HG03469 (cell line): Measurements from ENCODE around the gene CORO7.

Experiments used
- ATAC-seq: cut with Tn5 transposase; IDR thresholded peaks from one replicate; pipeline ENCODE4 v1.9.1; 2021; ENCODE audit warnings: mild to moderate bottlenecking, moderate library complexity, moderate number of reproducible peaks; ENCODE audit not compliant: unreplicated experiment

CORO7 gene

DNA sequence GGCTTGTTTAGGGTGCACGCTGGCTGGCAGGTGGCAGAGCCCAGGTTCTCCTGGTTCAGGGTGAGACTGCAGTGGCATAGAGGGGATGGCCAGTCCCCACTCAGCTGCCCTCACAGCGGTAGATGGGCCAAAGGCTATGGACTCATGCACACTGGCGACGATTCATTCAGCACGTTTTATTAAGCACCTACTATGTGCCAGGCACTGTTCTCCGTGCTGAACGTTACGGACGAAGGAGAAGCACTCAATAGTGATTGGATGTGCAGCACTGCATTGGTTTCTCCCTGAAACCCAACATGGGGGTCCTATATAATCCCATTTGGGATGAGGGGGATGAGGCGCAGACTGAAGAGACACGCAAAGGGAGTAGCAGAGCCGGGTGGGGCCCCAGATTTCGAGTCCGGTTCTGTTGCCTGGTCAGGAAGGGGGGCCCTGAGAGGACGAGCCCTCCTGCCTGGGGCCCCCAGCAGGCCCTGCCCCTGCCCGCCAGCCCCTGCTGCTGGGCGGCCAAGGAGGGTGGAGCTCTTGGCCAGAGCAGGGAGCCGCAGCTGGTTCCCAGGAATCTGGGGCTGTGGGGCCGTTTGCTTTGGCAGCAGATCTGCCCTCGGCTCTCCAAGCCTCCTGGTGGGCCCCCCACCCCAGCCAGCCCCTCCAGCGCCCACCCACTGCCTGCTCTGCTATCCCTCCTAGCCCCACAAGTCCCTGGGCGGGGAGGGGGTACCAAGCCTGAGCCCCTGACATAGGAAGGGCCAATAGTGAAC lies 91.7 kb downstream of the CORO7 start:
- no peak for ATAC-seq

DNA sequence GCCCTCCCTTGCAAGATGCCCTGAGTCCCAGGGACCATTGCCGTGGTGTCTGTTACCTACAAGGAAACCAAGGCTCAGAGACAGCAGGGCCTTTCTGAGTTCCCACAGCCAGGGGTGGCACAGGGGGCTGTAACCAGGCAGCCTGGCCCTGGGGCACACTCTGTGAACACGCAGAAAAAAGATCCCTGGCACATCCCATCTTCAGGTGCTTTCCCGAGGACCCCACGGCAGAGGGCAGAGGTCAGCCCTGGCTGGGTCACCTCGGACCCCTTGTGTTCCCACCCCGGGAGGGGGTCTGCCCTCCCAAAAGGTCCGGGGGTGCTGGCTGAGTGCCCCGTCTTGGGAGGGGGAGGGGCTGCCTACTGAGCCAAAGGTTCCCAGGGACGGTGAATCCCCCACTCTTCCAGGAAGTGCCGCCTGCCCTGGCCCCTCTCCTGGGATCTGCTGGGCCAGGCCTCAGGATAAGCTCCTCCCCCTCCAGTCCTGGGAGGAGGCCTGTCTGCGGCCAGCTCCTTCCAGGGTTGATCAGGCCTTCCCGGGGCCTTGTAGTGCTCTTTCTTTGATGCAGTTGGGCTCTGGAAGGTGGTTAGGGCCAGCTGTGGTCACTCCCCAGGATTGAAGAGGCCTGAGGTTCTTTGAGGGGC lies 92.4 kb downstream of the CORO7 start:
- ATAC-seq = no peak

DNA sequence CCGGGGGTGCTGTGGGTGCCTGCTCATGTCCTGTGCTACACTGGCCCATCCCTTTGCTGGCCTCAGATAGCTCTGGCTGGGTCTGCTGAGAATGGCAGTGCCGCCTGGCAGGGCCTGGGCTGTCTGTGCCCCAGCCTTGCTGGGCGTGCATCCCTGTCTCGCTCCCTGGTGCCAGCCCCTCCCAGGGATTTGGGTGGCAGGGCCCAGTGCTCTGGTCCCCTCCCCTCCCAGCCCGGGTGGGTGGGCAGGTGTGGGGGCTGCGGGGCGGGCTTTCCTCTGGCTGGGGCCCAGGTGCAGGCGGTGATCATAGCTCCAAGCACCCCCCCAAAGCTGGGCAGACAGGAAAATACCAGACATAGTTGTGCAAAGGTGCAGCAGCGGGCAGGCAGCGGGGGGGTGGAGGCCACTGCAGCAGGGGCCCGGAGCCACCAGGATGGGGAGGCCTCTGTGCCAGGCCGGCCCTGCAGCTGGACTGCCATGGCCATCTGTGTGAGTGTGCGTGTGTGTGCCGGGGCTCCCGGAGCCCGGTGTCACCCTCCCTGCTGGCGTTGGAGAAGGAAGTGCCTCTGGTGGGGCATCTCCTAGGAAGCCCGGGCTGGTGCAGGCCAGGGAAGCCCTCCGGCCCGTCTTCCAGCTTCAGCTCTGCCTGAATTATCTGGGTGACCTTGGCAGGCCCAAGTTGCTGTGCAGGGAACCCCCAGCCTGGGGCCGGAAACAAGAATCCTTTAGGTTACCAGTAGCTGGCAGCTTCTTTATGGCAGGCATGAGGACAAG lies 93.1 kb downstream of the CORO7 start:
- ATAC-seq = no peak

DNA sequence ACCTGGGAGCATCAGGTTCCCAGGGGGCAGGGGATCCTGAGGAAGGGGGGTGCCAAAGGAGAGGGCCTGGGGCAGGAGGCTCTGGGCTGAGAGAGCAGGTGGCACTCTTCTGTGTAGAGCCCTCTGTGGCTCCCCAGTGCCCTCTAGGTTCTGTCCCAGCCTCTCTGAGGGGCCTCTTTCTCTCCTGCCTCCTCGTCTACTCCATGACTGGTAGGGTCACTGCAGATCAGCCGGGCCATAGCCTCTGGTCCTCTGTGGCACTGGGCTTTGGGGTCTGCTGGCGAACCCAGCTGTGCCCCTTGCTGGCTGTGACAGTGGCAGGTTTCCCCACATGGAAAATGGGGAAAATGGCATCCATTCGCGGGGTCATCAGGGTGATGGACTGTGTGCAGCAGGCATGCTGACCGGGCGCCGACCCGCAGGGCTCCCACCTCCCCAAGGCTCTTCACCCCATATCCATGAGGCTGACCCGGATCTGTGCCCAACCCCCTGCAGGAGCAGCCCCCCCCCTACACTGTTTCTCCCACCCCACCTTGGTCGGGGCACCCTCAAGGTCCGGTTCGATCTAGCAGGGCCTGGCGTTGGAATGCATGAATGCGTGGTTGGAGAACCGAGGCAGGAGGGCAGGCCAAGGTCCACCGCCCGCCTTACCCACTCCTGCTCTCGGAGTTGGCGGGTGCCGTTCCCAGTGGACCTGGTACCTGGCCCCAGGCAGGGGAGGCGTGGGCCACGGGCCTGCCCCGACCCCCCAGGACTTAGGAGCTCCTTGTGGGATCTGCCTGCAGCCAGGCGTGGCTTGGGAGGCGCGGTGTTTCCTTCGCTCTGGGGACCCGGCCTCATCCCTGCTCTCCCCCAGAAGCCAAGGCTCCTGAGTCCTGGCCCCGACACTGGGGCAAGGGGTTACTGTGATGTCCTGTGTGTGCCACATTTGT lies 94.0 kb downstream of the CORO7 start:
- no peak for ATAC-seq

DNA sequence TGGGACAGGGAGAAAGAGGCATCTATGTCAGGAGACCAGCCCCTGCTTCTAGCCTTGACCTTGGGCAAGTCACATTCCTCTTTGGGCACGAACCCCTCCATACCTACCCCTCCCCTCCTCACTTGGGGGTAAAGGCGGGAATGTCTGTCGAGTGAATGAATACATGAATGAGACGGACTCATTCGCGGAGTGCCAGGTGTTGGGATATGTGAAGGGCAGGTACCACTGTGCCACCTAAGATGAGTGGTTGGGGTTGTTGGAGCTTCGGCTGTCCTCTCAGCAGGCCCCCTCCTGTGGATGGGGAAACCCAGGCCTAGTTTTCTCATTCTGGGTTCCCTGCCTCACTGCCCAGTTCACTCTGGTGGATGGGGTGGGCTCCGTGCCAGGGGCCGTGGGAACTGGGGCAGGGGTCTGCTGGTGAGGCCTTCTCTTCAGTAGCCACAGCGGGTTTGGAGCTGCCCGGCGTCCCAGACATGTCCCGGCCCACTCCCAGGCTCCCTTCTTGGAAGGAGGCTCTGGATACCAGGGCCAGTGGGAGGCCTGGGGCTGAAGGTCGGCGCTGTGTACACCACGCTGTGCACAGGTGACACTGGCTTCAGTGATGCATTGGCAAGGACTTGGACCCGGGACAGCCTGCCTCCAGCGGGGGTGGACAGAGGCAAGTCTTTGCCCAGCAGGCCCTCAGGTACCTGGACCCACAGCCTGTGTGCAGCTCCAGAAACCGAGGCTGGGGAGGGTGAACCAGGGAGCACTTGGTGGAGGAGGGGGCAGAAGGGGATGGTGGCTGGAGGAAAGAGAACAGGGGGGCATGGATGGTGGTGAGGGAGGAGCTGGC lies 94.9 kb downstream of the CORO7 start:
- no peak for ATAC-seq

DNA sequence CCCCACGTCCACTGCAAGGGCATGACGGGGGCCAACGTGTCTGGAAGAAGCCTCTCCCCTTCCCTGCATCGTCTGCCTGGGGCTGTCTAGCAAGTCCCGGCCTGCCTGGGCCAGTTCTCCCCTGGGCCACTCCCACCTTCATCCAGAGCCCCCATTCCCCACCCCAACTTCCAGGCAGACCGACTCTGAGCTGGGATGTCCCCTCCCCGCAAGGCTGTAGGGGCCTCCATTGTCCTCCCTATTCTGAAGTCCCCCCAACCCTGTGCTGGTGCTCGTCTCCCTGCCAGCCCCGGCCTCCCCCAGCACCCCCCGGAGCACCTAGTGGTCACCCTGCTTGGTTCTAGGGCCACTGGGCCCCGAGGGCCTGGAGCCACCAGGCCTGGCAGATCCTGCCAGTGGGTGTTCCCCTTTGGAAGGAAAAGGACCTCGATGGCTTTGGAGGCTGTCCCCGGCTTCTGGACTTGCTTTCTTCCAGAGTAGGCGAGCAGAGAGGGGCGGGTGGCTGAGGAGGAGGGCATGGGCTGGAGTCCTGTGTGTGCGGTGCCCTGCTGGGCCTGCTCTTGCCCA lies 95.7 kb downstream of the CORO7 start:
- no peak for ATAC-seq

DNA sequence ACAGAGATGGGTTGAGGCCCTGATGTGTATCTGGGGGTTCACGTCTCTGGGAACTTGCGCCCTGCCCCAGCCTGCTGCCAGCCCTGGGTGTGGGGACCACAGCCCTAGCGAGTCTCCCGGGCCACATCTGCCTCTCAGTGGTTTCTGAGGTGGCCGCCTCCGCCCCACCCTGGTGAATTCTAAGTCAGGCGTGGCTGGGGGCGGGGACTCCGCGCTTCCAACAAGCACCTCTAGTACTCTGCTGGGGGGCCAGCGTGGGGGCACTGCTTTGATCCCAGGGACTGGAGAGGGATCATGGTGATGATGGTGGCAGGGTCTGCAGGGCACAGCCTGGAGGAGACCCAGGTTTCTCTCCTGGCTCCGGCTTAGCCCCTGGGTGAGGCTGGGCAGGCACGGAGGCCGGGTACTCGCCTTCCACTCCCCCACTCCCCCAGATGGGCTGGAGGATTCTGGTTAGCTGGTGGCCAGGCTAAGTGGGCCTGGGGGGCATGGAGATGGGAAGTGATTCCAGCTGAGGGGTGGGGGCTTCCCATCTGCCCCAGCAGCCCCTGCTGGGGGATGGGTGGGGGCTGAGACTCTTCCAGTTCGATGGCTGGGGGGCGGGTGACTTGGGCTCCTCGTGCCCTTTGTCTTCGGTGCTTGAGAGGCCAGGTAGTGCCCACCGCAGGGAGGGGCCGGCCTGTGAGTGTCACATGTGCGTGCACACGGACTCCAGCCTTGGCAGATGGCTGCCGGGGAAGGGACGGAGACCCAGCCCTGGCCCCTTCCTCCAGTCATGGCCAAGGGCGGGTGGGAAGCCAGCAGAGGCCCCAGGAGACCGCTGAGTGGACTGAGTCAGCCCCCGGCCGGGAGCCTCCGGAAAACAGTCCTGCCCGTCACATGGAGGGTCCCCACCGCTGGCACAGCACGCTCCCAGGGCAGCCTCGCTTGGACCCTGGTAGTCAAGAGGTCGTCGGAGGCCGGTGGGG lies 96.7 kb downstream of the CORO7 start:
- ATAC-seq = no peak

DNA sequence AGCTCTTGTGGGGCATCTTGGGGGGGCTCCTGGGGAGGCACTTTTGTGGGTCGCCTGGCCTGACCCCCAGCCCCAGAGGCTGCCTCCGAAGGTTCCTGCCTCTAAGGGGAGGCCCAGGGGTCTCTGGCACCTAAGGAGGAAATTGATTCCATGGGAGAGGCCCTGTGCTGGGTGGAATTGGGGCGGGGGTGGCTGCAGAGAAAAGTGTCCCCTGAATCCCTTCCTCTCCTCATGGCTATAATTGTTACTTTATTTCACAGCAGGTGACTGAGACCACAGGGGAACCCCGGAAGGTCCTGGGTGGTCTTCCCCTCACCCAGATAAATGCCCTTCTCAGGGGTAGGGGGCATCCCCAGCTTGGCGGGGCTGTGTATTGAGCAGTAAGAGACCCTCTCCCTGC lies 97.4 kb downstream of the CORO7 start:
- ATAC-seq = no peak

DNA sequence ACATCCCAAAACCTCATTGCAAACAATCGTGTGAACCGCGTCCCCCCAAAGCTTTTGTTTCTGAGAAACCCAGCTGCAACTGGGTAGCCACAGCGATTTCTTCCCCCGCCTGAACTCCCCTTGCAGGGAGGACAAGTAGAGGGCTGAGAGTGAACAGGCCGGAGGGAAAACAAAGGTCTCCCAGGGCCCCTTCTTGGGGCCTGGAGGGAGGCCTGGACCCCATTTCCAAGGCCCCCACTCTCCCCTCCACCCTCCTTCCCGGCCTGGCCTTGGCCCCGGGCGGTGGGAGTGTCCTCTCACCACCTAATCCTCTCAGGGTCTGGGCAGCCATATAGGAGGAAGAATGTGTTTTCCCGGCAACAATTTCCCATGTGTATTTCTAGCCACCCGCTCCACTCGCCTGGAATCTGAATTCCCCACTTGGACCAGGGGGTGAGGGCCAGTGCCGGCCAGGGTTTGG lies 97.9 kb downstream of the CORO7 start:
- no peak for ATAC-seq

DNA sequence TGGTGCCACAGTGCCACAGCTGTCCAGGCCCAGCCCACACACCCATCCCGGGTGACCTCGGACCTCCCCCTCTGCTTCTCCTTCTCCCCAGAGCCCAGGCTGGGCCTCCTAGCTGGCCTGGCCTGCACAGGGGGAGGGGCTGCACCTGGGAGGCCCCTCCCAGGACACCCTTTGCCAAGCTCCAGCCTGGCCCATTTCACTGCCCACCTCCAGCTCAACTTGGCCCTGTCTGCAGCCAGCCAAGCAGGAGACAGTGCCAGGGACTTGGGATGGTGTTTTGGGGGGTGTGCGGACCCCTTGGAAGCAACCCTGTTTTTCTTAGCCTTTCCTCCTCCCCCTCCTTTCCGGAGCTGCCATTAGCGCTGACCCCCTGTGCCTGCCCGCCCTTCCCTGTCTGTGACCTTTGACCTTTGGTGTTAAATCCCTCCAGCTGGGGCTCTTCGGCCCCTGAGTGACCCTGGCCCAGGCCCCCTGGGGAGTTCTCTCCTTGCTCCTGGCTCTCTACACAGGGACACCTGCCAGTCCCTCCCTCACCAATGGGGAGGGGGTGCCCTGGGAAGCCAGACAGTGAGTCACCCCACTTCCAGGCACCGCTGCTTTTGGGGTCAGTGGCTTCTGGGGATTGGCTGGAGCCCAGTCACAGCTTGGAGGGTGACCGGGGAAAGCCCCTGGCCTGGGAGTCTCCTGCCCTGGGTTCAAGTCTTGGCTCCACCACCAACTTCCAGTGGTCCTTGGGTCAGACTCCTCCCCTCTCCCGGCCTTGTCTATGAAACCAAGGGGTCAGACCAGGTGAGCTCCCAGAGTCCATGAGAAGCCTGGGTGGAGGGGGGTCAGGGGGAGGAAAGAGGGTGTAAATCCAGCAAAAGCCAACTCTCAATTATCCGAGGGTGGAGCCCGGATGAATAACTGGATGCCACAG lies 98.6 kb downstream of the CORO7 start:
- ATAC-seq = no peak

DNA sequence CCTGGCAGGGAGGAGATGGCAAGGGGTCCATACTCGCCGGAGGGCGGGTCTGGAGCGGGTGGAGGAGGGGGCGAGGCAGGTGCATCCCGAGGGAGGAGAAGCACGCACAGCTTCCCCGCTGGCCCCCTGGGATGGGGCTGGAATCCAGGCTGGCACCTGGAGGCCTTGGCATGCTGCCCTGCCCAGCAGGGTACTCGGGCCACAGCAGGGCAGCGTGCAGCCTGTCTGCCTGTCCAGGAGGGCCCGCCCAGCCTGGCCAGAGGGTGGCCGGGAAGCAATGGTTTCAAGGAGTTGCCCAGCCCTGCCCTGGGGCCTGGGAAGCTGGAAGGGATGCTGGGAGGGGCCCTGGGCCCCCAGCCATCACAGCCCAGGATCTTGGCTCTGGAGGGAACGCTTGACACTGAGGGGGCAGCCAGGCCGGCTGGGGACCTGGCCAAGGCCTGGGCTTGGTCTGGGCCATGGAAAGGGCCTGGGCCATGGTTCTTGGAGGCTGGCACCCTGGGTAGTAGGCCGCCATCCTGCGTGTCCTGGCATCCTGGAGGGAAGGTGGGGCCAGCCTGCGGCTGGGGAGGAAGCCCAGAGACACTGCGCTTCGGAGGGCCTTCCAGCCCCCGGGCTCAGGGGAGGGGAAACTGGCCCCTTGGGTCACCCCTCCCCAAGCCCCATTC lies 99.4 kb downstream of the CORO7 start:
- ATAC-seq = no peak

DNA sequence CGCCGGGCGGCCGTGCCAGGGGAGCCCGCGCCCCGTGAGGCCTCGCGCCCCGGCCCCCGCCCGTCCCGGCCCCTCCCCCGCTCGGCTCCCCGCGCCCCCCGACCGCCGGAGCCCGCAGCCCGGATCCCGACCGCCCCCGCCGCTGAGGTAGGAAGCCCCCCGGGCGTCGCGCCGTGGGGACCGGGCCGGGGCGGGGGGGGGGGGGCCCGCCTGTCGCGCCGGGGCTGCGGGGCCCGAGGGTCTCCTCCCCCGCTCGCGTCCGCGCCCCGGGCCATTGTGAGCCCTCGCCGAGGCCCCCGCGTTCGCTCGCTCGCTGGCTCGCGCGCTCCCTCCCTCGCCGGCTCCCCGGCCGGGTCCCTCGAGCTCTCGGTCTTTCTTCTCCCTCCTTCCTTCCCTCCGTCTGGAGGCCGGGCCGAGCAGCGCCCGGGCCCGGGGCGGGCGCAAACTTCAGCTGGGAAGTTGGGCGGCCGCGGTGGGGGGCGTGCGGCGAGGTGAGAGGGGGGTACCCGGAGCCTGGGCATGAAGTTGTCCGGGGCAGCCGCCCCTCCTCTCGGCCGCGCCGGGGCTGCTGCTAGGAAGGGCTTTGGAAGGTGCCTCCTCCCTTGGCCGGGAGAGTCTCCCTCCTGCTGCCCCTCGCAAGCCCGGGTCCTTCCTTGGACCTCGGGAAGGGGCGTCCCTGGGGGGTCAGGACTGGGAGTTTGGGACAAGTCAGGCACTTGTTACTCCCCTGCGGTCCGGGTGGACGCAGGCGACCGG lies 100.1 kb downstream of the CORO7 start:
- ATAC-seq = no peak

DNA sequence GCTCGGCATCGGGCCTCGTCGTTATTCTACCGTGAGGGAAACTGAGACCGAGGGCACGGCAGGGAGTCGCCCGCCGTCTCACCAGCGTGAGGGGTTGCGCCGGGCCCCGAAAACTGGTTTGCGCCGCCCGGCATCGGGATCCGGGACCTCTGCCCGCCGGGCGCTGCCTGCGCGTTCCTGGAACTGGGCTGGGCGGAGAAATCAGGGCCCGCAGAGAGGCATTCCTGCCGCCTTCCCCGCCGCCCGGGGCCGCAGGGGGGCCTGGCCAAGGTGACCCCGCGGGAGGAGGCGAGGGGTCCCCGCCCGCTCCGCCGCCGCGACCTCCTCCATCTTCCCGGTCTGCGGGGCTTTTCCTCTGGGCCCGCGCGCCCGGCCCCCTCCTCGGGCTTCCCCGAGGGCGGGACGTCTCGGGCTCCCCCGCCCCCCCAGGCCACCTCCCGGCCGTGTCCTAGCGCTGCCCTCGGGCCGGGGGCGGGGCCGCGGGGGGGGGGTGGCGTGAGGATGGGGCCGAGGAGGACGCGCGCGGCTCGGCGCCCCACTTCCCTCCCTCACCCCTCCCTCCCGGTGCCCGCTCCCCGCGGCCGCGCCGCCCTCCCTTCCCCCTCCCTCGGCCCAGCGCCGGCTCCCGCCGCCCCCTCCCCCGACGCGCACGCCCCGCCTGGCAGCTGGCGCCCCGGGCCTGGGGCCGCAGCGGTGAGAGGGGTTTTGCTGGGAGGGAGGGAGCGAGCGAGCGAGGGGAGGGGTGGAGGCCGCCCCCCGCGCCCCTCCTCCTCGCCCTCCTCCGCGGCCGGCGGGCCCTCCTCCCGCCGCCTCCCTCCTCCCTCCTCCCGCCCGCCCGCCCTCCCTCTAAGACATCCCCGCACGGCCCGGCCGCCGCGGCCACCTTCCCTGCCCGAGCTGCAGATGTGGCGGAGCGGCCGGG lies 100.9 kb downstream of the CORO7 start, which contains the start of gene GLIS2:
TSS of gene GLIS2 (plus strand) at position 882 of the 922 bp plus-strand sequence. CDS start 16,214 bp downstream, outside the sequence.
- ATAC-seq = no peak

DNA sequence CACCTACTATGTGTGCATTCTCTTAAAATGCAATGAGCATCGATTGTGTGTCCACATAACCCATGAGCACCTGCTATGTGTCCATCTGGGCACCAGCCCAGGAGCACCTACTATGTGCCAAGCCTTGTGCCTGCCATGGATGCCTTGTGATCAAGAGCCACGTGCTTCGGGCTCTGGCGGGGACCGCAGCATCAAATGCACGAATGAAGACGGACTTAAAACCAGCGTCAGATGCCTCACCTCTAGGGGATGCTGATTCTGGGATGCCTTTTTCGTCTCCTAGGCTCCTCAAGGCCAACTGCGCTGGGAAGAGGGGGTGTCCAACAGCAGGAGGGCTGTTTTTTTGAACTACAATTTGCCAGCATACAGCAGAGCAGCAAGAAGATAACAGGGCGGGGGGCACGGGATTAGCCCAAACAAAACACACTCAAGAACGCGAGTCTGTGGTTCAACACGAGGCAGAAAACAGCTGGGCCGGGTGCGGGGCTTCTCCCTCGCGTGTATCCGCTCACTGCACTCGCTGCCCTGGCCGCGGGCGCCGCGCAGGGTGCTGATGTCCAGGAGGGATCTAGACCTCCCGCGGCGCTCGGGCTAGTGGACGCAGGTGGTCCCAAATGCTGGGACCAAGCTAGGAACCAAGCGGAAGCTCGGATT lies 101.7 kb downstream of the CORO7 start:
- no peak for ATAC-seq
